GM21381 (cell line): ENCODE results near the gene GIMAP8.
"Not testable (repeated sequence)": the region's sequence is repeated elsewhere in the genome, so short reads cannot be mapped to it uniquely, and the experiment has no call there.

Experiments used
- ATAC-seq: cut with Tn5 transposase; IDR thresholded peaks from one replicate; pipeline ENCODE4 v1.9.1; 2021; ENCODE audit warnings: mild to moderate bottlenecking, moderate library complexity; ENCODE audit not compliant: unreplicated experiment

The GIMAP8 gene

DNA sequence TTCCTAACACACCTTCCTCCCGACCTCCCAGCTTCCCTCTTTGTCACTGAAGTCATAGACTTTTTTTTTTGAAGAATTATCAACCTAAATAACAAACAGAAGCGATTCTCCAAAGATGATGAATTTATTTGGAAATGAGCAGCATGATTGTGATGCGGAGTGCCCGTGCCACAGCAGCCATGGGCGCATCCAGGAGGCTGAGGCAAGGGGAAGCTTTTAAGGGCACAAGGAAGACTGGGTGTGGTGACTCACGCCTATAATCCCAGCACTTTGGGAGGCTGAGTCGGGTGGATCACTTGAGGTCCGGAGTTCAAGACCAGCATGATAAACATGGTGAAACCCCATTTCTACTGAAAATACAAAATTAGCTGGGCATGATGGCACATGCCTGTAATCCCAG lies 16.2 kb upstream of the GIMAP8 start:
- ATAC-seq = no peak

DNA sequence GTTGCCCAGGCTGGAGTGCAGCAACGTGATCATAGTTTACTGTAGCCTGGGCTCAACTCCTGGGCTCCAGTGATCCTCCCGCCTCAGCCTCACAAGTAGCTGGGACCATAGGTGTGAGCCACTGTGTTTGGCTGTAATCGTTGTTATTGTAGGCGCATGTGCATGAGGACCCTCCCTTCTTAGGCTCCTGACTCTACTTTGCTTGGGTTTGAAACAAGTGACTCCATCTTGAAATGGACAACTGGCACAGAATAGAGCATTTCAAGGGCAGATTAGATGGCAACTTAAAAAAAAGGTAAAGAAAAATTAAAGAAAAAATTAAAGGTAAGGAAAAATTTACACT lies 15.4 kb upstream of the GIMAP8 start:
- ATAC-seq = no peak

DNA sequence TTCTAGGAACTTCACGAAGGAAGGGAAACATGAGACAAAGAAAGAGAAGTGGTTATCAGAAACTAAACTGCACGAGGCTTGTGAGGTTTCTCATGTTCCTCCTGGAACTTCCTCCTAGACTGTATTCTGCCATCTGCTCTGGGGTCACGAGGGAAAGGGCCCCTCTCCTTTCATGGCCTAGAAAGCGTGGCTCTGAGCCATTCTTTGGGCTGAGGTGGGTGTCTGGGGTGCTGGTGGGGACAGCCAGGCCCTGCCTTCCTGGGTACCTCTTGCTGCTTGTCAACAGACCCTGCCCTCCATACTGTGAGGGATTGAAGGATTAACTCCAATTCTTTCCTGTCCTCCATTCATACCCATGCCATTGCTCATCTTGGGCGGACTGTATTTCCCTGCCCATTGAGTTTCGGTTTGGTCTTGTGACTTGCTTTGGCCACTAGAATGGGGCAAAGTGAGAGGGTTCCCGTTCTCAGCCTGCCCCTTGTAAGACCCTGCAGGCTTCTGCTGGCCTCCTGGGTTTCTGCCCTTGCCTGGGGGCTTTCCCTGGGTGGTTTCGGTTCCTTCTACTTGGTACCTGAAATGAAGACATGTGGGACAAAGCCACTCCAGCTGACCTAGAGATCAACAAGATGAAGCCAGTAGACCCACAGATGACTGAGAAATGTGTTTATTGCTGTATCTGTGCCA lies 14.9 kb upstream of the GIMAP8 start:
- peak; percentile 86 for ATAC-seq

DNA sequence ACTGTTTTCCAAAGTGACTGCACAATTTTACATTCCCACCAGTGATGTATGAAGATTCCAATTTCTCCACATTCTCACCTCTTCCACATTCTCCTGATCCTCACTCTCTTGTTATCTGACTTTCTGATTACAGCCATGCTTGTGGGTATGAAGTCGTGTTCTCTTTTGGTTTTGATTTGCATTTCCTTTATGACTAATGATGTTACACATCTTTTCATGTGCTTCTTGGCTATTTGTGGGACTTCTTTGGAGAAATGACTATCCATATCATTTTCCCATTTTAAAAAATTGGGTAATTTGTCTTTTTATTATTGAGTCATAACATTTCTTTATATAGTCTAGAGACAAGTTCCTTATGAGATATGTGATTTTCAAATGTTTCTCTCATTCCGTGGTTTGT lies 10.5 kb upstream of the GIMAP8 start:
- no peak for ATAC-seq

GRCh38 chr7:150441524-150441923 lies 8.9 kb upstream of the GIMAP8 start:
- ATAC-seq = no peak

DNA sequence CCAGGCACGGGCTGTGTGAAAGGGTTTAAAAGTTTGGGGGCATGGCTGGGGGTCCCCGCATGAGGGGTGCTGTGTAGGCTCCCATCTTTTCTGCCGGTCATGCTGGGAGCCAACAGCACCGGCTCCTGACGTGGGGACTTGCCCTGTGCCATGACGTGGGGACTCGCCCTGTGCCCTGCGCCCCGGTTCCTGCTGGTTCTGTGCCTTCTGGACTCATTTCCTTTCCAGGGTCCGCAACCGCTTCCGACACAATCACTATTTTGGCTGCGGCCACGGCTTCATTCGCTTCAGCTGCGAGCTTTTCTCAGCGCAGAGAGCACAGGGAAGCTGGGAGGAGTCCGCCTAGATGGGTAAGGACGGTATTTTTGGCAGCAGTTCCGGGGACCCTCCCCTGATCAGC lies 7.6 kb upstream of the GIMAP8 start:
- ATAC-seq = no peak

- no peak for ATAC-seq
Measured at GRCh38 chr7:150443793-150444540, 6.5 kb upstream of the GIMAP8 start.

- no peak for ATAC-seq
Measured at GRCh38 chr7:150444674-150445365, 5.6 kb upstream of the GIMAP8 start.

DNA sequence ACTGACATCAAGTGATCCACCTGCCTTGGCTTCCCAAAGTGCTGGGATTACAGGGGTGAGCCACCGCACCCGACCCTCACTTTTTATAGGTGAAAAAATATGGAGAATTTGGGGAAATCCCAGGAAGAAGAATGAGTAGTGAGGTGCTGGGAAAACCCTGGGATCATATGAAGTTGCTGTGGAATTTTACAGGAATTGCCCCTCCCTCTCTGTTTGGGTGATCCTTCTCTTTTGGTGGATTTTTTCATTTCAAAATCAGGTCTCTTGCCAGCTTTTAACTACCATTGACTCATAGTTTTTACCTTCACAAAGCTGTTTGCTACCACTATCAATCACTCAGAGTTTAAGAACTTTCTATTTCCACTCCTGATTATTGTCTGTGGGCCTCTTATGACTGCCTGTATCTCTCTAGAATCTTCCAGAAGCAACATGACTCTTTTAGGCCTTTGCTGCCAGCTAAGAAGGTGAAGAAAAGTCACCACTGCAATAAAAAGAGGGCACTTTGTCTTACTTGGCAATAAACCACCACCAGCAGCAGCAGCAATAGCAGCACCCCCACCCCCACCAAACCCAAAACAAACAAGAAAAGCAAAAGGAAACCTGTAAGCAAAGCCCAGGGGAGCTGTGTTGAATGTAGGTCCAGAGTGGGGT lies 4.0 kb upstream of the GIMAP8 start:
- ATAC-seq = no peak

- ATAC-seq = no peak
Measured at GRCh38 chr7:150447966-150448788, 2.3 kb upstream of the GIMAP8 start.

GRCh38 chr7:150448789-150449147 lies 1.7 kb upstream of the GIMAP8 start:
- peak; percentile 40 for ATAC-seq

- no peak for ATAC-seq
Measured at GRCh38 chr7:150449206-150449952, 1.1 kb upstream of the GIMAP8 start.

- peak; percentile 40 for ATAC-seq
Measured at GRCh38 chr7:150451097-150451793, 815 bp downstream of the GIMAP8 start.

DNA sequence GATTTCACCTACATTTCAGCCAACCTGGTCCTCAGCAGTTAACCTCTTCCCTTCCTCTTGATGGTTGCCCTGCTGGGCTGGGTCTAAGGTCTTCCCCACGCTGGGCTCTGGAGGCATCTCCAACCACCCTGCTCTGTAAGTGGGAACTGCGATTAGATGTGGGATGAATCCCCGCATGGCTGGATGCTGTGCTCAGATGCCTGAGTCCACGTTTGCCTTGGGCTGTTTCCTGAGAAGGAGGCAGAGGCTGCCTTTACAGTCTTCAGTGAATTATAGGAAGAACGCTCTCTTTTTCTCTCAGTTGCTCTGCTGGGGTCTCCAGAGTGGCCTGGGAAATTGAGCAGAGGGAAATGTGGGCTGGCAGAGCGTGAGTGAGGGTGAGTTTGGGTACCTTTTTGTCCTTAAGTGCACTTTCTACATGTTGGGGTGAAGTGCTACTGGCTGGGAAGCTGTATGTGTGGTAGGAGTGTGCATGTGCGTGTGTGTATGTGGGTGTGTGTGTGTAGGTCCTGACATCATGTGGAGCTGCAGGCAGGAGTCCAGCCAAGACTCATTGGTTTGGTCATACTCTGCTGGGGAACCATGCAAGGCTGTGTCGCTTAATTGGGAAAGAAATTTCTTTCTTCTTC lies 1.5 kb downstream of the GIMAP8 start:
- ATAC-seq = no peak

- no peak for ATAC-seq
Measured at GRCh38 chr7:150453181-150453580, 2.8 kb downstream of the GIMAP8 start.

GRCh38 chr7:150453892-150454291 lies 3.5 kb downstream of the GIMAP8 start:
- ATAC-seq = no peak

GRCh38 chr7:150457064-150457463 lies 6.6 kb downstream of the GIMAP8 start:
- ATAC-seq = not testable (repeated sequence)

DNA sequence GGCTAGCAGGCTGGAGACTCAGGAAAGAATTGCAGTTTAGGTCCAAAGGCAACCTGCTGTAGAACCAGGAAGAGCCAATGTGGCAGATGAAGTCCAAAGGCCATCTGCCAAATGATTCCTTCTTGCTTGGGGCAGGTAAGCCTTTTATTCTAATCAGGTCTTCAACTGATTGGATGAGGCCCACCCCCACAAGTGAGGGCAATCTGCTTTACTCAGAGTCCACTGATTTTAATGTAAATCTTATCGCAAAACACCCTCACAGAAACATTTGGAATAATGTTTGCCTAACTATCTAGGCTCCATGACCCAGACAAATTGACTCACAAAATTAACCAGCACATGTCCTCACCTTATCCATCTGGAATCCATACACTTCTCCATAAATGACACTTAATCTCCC lies 7.8 kb downstream of the GIMAP8 start:
- ATAC-seq = no peak

DNA sequence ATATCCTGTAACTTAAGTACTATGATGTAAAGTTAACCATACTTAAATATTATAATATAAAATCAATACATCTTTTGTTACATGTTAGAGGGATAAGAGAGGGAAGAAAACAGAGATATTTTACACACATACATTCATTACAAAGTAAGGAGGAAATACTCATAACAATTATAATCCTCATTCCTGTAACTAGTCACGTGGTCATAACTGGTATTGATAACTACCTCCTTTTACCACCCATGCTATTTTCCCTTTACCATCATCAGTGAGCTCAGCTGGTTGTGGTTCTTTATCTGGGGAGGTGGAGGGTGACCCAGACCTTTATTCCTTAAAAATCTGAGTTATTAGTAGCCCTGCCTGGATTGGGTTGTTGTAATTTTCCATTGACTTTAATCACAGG lies 8.3 kb downstream of the GIMAP8 start:
- ATAC-seq = no peak
